Stimulated activated CD4-positive, alpha-beta T cell treated with anti-CD3 and anti-CD28 coated beads, Interleukin-2, amount 100 ng/mL, for 24 hours (primary cell): ENCODE data around the gene CDC73.

Source experiments
- DNase-seq, 2 donors: peaks; one replicate each; pipeline ENCODE4 v3.0.0-alpha.2; 2020

The CDC73 gene

DNA sequence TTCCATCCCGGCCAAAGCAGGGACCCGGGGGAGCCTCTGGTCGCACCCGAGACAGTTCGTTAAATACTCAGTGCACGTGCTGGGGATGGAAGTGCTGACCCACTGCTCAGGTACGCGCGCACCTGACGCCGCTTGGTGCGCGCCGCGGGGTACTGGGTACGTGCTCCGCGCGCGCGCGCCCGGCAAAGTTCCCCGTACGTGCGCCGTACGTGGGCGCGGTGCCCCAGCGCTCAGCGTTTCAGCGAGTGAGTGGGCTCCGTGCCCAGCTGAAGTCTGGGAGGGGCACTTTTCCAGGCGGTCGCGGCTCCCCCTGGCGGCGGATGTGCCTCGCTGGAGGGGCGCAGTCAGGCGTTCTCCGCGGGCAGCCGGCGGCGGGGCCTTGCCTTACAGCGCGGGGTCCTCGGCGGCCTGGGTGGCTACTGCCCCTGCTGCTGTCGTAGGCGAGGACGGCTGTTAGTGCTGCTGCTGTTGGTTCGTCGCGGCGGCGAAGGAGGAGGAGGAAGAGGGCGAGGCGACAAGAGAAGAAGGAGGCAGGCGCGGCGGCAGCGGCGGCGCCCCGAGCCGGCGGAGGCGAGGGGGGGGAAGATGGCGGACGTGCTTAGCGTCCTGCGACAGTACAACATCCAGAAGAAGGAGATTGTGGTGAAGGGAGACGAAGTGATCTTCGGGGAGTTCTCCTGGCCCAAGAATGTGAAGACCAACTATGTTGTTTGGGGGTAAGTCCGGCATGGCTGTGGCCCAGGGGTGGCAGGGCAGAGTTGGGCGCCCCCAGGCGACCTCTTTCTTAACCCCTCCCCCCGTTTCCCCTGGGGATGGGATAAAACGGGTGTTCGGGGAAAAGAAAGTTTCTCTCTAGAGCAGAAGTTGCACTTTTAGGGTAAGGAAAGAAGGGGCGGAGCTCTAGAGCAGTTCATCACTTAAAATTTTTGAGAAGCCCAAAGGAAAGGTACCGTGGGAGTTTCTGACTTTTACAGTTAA is at the start of gene CDC73:
Gene CDC73, plus strand, starts transcription at position 416 of the 978 bp plus-strand sequence. Its CDS starts 170 bp downstream, at position 586.
- peak; percentile 99 to 100 for DNase-seq

DNA sequence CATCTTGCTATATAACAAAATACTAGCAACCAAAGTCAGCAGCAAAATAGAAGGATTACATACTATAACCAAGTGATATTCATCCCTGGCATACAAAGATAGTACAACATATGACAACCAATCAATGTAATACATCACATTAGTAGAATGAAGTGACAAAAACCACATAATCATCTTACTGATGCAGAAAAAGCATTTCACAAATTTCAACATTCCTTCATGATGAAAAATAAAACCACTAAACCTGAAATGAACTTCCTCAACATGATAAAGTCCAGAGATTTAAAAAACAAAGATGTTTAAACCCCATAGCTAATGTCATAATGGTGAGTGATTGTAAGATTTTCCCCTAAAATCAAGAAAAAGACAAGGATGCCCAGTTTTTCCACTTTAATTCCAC is 43.8 kb upstream of the CDC73 start:
- no peak for DNase-seq

DNA sequence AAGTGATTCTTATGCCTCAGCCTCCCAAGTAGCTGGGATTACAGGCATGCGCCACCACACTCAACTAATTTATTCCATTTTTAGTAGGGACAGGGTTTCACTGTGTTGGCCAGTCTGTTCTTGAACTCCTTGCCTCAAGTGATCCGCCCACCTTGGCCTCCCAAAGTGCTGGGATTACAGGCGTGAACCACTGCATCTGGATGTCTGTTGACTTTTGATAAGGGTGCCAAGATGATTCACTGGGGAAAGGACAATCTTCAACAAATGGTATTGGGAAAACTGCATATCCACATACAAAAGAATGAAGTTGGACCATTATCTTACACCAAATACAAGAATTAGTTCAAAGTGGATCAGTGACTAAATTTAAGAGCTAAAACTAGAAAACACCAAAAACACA is 42.6 kb upstream of the CDC73 start:
- no peak for DNase-seq

DNA sequence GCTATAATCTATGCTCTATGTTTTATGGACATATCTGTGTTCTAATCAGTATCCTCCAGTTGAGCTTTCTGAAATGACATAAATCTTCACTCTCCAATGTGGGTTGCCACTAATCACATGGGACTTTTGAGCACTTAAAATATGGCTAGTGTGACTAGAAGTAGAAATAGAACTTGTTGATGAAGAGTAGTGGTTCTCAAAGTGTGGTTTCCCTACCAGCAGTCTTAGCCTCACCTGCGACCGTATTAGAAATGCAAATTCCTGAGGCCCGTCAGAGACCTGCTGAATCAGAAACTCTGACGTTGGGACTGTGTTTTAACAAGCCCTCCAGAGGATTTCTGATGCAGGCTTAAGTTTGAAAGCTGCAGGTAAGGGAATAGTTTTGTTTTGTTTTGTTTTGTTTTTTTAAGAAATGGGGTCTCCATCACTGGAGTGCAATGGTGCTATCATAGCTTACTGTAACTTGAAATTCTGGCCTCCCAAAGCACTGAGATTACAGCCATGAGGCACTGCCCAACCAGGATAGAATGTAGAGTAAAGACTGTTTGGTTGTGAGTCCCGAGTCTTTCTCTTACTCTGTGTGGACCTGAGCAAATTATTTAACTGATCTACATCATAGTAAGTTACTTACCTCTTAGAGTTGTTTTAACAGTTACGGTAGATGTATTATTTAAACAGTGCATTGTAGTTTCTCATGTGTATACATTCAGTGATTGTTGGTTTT is 38.3 kb upstream of the CDC73 start:
- DNase-seq: no peak

DNA sequence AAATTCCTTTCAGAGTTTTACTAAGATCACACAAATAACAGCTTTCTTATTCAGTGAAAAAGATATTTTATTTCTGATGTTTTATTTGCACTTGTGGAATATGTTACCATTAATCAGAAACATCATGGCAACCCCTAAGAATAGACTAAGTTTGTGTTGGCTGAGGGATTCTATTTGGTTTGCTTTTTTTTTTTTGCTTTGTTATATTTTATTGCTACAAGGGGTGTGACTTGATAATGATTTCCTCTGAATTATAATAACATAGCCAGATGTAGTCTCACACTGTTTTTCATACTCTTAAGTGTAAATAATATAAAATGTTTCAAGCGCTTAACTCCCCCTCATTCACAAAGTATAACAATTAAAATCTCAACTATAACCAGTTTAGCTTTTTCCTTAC is 36.6 kb upstream of the CDC73 start:
- DNase-seq: no peak

DNA sequence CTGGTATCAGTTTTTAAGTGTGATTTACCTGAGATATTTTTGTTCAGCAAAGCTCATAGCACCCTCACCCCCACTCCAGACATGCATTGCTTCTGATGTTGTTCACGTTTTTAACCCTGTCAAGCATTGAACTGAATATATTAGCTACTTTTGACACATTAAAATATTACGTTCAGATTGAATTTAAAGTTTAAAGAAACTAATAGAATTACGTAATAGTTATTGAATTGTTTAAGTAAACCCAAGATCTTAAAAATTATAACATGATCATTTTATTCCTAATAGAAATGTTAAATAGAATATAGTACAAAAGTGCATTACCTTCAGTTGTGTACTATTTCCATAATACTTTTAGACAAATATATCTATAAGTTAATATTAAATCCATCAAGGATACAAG is 35.5 kb upstream of the CDC73 start:
- no peak for DNase-seq

DNA sequence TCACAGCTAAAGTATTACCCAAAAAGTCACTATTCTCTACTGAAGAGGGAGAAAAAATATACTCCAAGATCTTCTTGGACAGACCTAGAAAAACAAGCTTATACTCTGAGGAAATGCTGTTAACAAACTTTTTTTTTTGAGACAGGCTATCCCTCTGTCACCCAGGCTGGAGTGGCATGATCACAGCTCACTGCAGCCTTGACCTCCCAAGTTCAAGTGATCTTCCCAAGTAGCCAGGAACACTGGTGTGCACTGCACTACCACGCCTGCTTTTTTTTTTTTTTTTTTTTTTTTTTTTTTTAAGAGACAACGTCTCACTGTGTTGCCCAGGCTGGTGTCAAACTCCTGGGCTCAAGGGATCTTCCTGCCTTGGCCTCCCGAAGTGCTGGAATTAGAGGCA is 33.9 kb upstream of the CDC73 start:
- DNase-seq: no peak

DNA sequence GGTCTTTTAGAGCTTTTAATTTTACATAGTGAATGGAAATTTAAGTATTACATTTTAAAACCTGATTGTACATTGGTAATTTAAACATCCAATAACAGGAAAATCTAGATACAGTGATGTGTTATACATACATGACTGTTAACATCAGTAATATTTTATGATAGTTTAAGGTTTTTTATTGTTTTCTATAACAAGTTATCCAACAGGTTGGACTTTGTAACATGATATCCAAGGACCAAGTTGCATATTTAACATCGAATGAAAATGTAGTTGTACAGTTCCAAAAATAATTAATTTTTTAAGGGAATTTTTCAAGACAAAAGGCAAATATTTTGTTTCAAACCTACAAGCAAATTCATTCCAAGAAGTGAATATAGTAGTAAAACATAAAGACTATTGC is 31.0 kb upstream of the CDC73 start:
- no peak for DNase-seq

DNA sequence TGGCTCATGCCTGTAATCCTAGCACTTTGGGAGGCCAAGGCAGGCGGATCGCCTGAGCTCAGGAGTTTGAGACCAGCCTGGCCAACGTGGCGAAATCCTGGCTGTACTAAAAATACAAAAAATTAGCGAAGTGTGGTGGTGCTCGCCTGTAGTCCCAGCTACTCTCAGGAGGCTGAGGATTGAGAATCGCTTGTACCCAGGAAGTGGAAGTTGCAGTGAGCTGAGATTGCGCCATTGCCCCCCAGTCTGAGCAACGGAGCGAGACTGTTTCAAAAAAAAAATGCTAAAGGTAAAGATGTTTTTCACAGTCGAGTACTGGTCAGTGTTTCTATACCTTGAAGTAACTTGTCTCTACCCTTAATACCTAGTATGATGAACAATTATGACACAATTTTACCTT is 27.7 kb upstream of the CDC73 start:
- no peak for DNase-seq

DNA sequence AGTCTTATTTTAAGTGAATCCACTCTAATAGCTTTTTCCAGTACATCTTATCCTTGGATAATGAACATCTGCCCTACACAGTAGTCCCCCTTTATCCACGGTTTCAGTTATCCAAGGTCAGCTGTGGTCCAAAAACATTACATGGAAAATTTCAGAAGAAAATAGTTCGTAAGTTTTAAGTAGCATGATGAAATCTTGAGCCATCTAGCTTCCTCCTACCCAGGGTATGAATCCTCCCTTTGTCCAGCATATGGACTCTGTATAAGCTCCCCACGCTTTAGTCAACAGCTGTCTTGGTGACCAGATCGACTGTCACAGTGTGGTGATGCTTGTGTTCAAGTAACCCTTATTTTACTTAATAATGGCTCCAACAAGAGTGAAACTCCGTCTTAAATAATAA is 19.2 kb upstream of the CDC73 start:
- DNase-seq: no peak

DNA sequence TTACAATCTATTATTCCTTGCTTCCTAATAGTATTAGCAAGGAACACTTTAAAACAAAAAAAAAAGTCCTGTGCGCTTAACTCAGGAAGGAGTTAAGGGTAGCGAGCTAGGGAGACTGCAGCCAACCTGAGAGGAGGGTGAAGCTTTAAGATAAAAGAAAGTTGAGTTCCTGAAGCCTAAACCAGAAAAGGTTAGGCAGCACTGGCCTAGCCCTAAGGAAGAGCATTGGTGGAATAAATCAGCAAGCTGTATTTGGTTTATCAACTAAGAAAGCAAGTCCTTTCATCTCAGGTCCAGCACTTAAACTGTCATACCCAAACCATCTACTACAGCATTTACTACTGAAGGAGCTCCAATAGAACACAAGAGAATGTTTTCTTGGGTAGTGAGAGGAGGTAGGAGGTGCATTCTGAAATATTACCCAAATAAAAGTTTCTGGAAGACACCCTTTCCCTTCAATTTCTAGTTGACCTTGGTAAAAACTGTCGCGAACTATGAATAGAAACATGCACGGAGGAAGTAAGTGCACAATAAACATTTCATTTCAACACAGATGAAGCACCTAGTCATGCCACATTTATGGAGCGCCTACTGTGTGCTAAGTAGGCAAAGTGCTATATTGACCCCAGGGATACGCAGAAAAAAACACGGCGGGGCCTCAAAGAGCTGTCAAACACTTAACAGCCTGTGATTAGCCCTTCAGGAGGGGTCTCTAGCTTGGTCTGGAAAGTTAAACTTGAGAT is 17.9 kb upstream of the CDC73 start:
- no peak for DNase-seq

DNA sequence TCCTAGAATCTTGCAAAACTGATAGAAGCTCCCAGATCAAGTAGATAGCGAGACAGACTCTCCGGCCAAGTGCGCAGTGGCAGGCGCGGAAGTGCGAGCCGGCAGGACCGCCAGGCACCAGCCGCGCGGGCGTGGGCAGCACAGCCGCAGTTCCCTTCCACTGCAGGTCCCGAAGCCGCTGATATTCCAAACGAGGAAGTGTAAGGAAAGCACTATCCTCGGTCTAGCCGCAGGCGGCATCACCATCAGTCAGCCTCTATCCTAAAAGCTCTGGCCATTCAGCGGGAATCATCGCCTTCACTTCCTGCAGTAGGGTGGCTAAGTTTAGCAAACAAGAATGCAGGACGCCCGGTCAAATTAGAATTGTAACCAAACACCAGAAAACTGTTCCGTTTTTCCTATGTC is 17.3 kb upstream of the CDC73 start:
- DNase-seq: peak; percentile 33 to 40

DNA sequence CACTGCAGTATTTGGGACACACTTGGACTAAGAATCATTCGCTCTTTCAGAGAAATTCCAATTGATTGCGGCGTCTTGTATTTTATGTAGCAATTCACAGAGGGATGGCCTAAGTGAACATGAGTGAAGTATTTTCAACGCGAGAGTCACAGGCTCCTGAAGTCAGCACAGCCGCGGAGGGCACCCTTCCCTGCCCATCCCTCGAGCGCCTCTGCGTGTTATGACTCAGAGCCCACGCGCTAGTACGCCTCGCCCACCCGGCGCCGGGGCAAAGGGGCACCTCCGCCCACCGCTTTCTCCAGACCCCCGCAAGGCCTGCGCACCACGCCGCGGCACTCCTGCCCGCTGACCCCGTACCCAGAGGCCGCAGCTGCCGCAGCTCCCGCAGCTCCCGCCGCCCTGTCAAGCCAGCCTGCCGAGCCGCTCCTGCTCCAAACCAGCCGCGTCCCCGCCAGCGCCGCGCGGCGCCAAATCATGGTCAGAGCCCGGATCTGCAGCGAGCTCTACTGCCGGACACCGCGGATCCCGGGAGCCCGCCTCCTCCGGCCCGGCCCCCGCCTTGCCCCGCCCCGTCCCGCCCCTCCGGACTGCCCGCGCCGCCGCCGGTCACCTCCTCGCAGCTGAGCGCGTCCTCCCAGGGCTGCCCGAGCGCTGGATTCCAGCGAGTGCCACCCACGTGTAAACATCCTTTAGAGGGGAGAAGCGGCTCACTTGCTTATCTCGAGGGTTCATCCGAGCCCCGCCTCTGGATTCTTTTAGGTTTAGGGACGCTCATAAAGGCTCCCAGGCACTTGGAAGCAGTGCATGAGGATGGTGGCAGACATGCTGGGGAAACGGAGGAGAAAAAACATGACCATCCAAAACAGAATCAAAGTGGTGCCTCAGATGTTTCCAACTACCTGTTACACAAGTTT is 16.7 kb upstream of the CDC73 start, which contains the start of gene GLRX2:
Gene GLRX2, minus strand, starts transcription at position 508 of the 914 bp plus-strand sequence. Its CDS starts 32 bp downstream, at position 476.
- peak; percentile 66 to 71 for DNase-seq

DNA sequence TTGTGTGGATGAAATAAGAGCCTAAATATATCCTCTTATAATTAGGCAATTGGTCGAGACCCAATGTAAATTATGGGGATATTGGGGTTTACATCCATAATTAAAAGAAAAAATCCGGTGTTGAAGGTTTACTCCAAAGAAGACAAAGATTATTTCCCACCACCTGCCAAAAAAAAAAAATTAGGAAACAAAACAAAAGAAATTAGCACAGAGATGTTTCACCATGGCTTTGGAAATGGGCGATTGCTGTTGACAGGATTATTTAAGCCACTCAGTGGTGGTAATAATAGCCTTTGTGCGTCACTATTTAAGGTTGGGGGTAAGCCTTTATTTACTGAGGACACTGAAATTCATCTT is 16.0 kb upstream of the CDC73 start:
- no peak for DNase-seq

DNA sequence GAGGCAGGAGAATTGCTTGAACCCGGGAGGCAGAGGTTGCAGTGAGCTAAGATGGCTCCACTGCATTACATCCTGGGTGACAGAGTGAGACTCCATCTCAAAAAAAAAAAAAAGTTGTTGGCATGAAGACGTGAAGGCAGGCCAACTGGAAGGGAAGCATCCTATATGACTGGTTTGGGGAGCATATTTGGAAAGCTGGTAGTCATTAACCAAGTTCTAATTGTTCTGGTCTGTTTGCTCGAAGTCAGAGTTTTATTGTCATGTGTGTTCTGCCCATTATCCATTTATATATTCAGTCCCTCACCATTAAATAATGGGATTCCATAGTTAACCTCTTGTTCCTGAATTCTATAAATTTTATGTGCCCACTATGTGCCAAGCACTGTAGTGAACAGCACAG is 13.4 kb upstream of the CDC73 start:
- DNase-seq: no peak

DNA sequence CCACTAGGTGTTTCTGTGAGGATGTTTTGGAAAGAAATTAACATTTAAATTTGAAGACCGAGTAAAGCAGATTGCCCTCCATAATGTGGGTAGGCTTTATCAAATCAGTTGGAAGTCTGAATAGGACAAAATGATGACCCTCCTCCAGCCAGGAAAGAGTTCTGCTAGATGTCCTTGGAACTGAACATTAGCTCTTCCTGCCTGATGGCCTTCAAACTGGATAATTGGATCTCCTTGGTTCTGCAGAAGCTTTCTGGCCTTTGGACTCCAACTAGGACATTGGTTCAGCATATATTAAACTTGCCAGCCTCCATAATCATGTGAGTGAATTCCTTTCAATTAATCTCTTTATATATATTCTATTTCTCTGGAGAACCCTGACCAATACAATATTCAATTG is 12.2 kb upstream of the CDC73 start:
- DNase-seq: no peak

DNA sequence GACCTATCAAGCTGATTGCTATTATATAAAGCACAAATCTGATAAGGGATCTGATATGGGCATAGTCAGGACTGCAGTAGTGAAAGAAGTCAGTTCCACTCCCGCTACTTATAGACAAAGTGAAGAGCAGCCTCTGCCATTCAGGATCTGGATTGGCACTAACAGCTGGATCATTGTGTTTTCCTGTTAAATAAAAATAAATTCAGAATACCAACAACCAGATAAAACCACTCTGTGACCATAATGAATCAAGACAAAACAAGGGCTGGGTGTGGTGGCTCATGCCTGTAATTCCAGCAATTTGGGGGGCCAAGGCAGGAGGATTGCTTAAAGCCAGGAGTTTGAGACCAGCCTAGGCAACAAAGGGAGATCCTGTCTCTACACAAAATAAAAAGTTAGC is 11.6 kb upstream of the CDC73 start:
- no peak for DNase-seq

DNA sequence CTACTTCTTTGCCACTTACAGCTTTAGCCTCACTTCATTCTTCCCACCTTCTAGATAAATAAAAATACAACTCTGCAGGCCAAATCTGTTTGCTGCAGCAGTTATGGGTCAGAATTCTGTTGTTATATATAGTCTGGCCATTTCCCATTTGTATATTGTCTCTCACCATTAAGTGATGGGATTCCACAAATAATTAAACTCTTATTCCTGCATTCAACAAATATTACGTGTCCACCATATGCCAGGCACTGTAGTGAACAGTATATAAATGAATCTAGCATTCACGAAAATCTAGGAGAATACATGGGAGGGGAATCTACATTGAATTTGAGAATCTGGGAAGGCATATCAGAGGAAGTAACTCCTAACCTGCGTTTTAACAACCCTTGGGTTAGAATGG is 11.0 kb upstream of the CDC73 start:
- no peak for DNase-seq

DNA sequence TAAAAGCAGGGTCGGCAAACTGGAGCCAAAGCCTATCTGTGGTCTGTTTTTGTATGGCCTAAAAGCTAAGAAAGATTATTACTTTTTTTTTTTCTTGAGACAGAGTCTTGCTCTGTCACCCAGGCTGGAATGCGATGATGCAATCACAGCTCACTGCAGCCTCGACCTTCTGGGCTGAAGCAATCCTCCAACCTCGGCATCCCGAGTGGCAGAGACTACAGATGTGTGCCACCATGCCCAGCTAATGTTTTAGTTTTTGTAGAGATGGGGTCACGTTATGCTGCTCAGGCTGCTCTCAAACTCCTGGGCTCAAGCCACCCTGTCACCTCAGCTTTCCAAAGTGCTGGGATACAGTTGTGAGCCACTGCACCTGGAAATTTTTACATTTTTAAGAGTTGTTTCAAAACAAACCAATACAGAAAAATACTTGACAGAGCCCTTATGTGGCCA is 10.2 kb upstream of the CDC73 start:
- no peak for DNase-seq

DNA sequence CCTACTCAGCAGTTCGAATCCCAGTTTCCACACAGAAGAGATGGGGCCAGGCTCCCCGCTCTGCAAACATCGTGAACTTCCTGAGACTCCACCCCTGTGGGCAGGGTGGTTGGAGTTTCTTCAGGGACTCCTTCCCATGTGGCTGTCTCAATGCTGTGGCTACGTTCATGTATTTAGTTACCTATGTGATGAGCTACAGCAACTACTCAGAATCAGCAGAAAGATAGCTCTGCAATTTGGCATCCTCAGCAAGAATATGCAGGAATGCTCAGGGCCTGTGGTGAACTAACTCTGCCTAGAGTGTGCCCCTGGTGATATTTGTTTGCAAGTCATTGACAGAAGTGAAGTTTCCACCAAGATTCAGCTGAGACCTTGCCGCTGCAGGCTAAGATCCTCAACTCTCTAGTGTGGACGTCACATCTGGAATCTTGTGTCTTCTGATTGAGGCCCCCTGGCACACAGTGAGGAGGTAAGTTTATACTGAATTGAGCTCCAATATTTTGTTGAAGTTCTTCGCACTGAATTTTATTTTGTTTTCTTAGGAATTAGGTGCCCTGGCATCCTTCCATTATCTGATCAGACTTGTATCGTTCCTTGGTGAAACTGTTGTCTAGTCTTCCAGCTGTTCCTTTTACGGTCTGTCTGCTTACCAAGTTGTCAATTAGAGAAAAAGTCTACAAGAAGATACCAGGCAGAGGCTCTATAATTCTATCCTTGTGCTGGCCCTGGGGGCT is 8.4 kb upstream of the CDC73 start:
- DNase-seq: no peak

DNA sequence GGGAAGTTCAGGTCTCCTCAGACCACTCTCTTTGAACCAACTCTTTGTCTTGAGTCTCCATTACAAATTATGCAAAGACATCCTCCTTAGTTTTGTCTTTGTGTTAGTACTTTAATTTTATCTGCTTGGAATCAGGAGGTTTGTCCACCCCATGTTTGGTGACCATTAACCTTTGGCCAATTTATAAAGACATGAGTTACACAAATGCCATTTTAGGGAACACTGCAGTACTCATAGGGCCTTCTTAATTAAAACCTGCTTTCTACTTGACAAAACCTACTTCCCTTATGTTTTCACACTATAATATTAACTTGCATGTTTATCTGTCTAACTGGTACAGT is 7.9 kb upstream of the CDC73 start:
- DNase-seq: no peak
